Thyroid gland (tissue), 4 donors: Measurements from ENCODE around the gene URAD. TPM values are rescaled to one million over a fixed set of nuclear protein-coding genes. Genes with fewer than 3 reads are reported as not detected.

Source experiments
- DNase-seq, 2 donors: peaks; one replicate each; pipeline ENCODE4 v3.0.0-alpha.2; 2019
- H3K27ac ChIP-seq, 3 donors: fragments of 200-600 bp; sonication (generic); 1 replicate in 2 of 3; 2 replicates in 1 of 3; pipeline ENCODE4 v1.5.1; 2016 to 2019; ENCODE audit warnings: mild to moderate bottlenecking in 1 of 3, moderate library complexity in 1 of 3
- H3K27me3 ChIP-seq: fragments of 200-600 bp; sonication (generic); one replicate; pipeline ENCODE4 v1.5.1; 2019
- H3K36me3 ChIP-seq, 2 donors: fragments of 200-600 bp; sonication (generic); one replicate each; pipeline ENCODE4 v1.5.1; 2016 to 2019
- H3K4me1 ChIP-seq, 2 donors: fragments of 200-600 bp; sonication (generic); one replicate each; pipeline ENCODE4 v1.5.1; 2017 to 2019
- H3K4me3 ChIP-seq, 3 donors: fragments of 200-600 bp; sonication (generic); replicated peaks in 1 of 3; 1 replicate in 2 of 3; 2 replicates in 1 of 3; pipeline ENCODE4 v1.5.1; 2016; ENCODE audit warnings: mild to moderate bottlenecking in 1 of 3
- H3K9me3 ChIP-seq: fragments of 200-600 bp; sonication (generic); one replicate; pipeline ENCODE4 v1.5.1; 2017
- CTCF ChIP-seq, 6 experiments: fragments of 200-600 bp in 3 of 6; fragments of 450-650 bp in 3 of 6; sonication (generic) in 3 of 6; IDR thresholded peaks; one replicate each; pipeline ENCODE4 v1.5.1; 2016 to 2019; ENCODE audit warnings: antibody characterized with exemption in 6 of 6, mild to moderate bottlenecking in 2 of 6, inconsistent platforms in 1 of 6, moderate library complexity in 1 of 6
- POLR2A ChIP-seq, 2 donors: fragments of 450-650 bp; IDR thresholded peaks; one replicate each; pipeline ENCODE4 v1.6.1; 2017; ENCODE audit warnings: antibody characterized with exemption in 2 of 2, mild to moderate bottlenecking in 2 of 2, moderate library complexity in 1 of 2
- WGBS, 2 donors: methylation state at CpG; one replicate each; pipeline ENCODE4 v1.1.5; 2017; 5-methylcytosine and 5-hydroxymethylcytosine counted together
- intact Hi-C: fragments of 100-400 bp; cut with DNase I; formaldehyde crosslinking; loops from one replicate; pipeline ENCODE4 v1.15.1; 2023
- total RNA-seq, 4 donors: library from RNA; depleted of rRNA; stranded (reverse); fragments of >200 nt; gene quantifications; one replicate each; pipeline ENCODE4 v1.2.3, GENCODE V29; 2016

Gene URAD
- total RNA-seq, 4 donors from 2014 or later = not detected

GRCh38 chr13:27955014-27955591 lies 33.4 kb downstream of the URAD start:
- H3K36me3 ChIP-seq = no peaks in the 10 kb centered on the region
- H3K4me3 ChIP-seq = no peak overlapping the region
- DNase-seq = no peak
- H3K27me3 ChIP-seq = peaks cover 46% of the 10 kb centered on the region
- TF ChIP-seq POLR2A (IDR thresholded peaks at IDR 0.05) (no peak), CTCF (IDR thresholded peaks at IDR 0.05) (no peak)
- 39 to 44% methylated on average over 11 of the region's 11 CpGs for WGBS, 2 donors
- intact Hi-C loops = no loop called here
- no peak overlapping the region for H3K27ac ChIP-seq
- no peaks in the 10 kb centered on the region for H3K9me3 ChIP-seq
- peaks cover 12 to 16% of the 10 kb centered on the region in 2 donors for H3K4me1 ChIP-seq

GRCh38 chr13:27954406-27954851 lies 34.1 kb downstream of the URAD start:
- peaks cover 11 to 15% of the 10 kb centered on the region in 2 donors for H3K4me1 ChIP-seq
- peak in 1 of 2 donors; percentile 19 for DNase-seq
- intact Hi-C loops = no loop called here
- peaks cover 40% of the 10 kb centered on the region for H3K27me3 ChIP-seq
- H3K9me3 ChIP-seq = no peaks in the 10 kb centered on the region
- 0 to 10% methylated on average over 5 to 10 of the region's 56 CpGs for WGBS, 2 donors
- no peaks in the 10 kb centered on the region for H3K36me3 ChIP-seq
- no peak overlapping the region for H3K27ac ChIP-seq
- no peak for TF ChIP-seq POLR2A (IDR thresholded peaks at IDR 0.05)
- no peak for TF ChIP-seq CTCF (IDR thresholded peaks at IDR 0.05)
- peak overlapping the region in 1 of 3 donors; percentile 21 for H3K4me3 ChIP-seq

- Histone ChIP-seq H3K4me1 (peaks cover 11 to 15% of the 10 kb centered on the region in 2 donors), H3K27me3 (peaks cover 35% of the 10 kb centered on the region), H3K4me3 (peak overlapping the region in 1 of 3 donors; percentile 21), H3K9me3 (no peaks in the 10 kb centered on the region), H3K36me3 (no peaks in the 10 kb centered on the region), H3K27ac (no peak overlapping the region)
- intact Hi-C loops = no loop called here
- TF ChIP-seq POLR2A (IDR thresholded peaks at IDR 0.05) (no peak), CTCF (IDR thresholded peaks at IDR 0.05) (peak; percentile 30 to 88 (median 72))
- peak; percentile 66 to 67 for DNase-seq
- 4 to 7% methylated on average over 18 to 33 of the region's 71 CpGs for WGBS, 2 donors
Measured at GRCh38 chr13:27953676-27954405, 34.7 kb downstream of the URAD start.

- Histone ChIP-seq H3K4me3 (peak overlapping the region in 1 of 3 donors; percentile 21), H3K27ac (no peak overlapping the region), H3K4me1 (peaks cover 11 to 15% of the 10 kb centered on the region in 2 donors), H3K36me3 (no peaks in the 10 kb centered on the region), H3K9me3 (no peaks in the 10 kb centered on the region), H3K27me3 (peaks cover 28% of the 10 kb centered on the region)
- no peak for TF ChIP-seq POLR2A (IDR thresholded peaks at IDR 0.05)
- TF ChIP-seq CTCF (IDR thresholded peaks at IDR 0.05) = no peak
- 18 to 21% methylated on average over 24 to 30 of the region's 30 CpGs for WGBS, 2 donors
- intact Hi-C loops = no loop called here
- DNase-seq = no peak
Measured at GRCh38 chr13:27952876-27953675, 35.4 kb downstream of the URAD start.
